ENCODE results near the gene ENPP1. TPM values are rescaled to one million over a fixed set of nuclear protein-coding genes. Genes with fewer than 3 reads are reported as not detected.

Gene ENPP1
- total RNA-seq, 3 donors from 2014 or later = 51.2 to 53.8 (median 51.5) TPM

DNA sequence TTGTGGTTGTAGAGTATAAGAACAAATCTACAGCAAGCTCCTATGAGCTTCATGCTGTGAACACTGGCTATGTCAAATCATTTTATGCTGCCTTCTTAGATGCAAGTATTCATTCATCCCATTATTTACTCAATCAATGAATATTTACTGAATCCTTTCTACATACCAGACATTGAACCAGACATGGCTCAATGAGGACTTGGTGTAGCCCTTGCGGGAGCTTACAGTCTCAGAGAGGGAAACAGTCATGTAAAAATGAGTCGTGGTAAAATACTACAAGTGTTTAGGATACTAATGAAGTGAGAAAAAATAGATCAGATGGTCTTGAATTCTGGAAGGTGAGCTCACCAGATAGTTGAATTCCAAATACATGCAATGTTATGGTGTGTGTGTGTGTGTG is 44.8 kb upstream of the ENPP1 start:
- no peaks in the 10 kb centered on the region for H3K36me3 ChIP-seq
- DNase-seq (ENCODE audit: low spot score in 2 of 2) = no peak
- no peaks in the 10 kb centered on the region for H3K27me3 ChIP-seq
- H3K4me1 ChIP-seq = peaks cover 0 to 6% of the 10 kb centered on the region in 2 donors
- H3K27ac ChIP-seq = no peak overlapping the region
- intact Hi-C loops (cut with DNase I; ENCODE audit: low total_unique reads) = no loop called here
- no peak overlapping the region for H3K4me3 ChIP-seq
- H3K9me3 ChIP-seq = no peaks in the 10 kb centered on the region
- no peak for TF ChIP-seq POLR2AphosphoS5 (IDR thresholded peaks at IDR 0.05)

- TF ChIP-seq, protein P1, sequence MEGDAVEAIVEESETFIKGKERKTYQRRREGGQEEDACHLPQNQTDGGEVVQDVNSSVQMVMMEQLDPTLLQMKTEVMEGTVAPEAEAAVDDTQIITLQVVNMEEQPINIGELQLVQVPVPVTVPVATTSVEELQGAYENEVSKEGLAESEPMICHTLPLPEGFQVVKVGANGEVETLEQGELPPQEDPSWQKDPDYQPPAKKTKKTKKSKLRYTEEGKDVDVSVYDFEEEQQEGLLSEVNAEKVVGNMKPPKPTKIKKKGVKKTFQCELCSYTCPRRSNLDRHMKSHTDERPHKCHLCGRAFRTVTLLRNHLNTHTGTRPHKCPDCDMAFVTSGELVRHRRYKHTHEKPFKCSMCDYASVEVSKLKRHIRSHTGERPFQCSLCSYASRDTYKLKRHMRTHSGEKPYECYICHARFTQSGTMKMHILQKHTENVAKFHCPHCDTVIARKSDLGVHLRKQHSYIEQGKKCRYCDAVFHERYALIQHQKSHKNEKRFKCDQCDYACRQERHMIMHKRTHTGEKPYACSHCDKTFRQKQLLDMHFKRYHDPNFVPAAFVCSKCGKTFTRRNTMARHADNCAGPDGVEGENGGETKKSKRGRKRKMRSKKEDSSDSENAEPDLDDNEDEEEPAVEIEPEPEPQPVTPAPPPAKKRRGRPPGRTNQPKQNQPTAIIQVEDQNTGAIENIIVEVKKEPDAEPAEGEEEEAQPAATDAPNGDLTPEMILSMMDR (IDR thresholded peaks at IDR 0.05) = no peak
- no peak for TF ChIP-seq POLR2A (IDR thresholded peaks at IDR 0.05)
- no peak for TF ChIP-seq POLR2AphosphoS5 (IDR thresholded peaks at IDR 0.05)
- Histone ChIP-seq H3K9me3 (no peaks in the 10 kb centered on the region), H3K27me3 (no peaks in the 10 kb centered on the region), H3K4me1 (peaks cover 0 to 6% of the 10 kb centered on the region in 2 donors), H3K36me3 (no peaks in the 10 kb centered on the region), H3K27ac (peak overlapping the region; percentile 76 to 77), H3K4me3 (no peak overlapping the region)
- intact Hi-C loops (cut with DNase I; ENCODE audit: low total_unique reads) = no loop called here
- DNase-seq (ENCODE audit: low spot score in 2 of 2) = no peak
Measured at GRCh38 chr6:131763749-131764148, 44.1 kb upstream of the ENPP1 start.

- intact Hi-C loops (cut with DNase I; ENCODE audit: low total_unique reads) = no loop called here
- Histone ChIP-seq H3K27me3 (no peaks in the 10 kb centered on the region), H3K4me1 (peaks cover 0 to 6% of the 10 kb centered on the region in 2 donors), H3K27ac (peak overlapping the region; percentile 76 to 77), H3K9me3 (no peaks in the 10 kb centered on the region), H3K4me3 (no peak overlapping the region), H3K36me3 (no peaks in the 10 kb centered on the region)
- no peak for DNase-seq (ENCODE audit: low spot score in 2 of 2)
- TF ChIP-seq POLR2A (IDR thresholded peaks at IDR 0.05) (no peak), POLR2AphosphoS5 (IDR thresholded peaks at IDR 0.05) (no peak)
- TF ChIP-seq, protein P1 (IDR thresholded peaks at IDR 0.05) = no peak
Measured at GRCh38 chr6:131764350-131764749, 43.5 kb upstream of the ENPP1 start.

DNA sequence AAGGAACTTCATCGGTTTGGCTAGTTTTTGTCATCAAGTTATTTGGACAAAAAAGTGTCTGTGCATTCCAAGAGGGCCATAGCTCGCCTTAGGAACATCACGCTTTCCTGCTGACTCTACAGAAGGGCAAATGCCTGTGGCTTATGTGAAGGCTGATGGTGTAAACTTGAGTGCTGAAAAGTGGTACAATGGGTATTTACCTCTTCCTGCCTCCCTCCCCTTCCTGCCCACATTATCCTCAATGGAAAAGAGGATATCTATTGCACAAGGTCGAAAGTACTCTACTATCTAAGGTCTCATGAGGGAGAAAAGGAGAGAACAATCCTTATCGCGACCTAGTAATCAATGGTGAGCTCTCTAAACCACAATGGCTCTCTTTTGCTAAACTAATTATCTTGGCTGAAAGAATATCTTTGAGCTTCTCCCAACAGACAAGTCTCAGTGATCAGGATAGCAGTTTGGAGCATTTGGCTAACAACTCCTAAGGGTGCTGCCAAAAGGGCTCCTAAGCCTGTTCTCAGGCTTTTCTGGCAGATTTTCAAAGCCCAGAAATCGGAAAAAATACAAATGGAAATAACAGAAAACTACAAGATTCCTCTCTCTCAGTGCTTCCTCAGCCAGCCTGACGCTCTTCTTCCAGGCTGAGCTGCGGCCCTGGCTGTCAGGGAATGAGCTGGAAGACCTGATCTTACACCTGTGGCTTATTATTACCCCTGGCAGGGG is 42.6 kb upstream of the ENPP1 start:
- peaks cover 0 to 6% of the 10 kb centered on the region in 2 donors for H3K4me1 ChIP-seq
- H3K36me3 ChIP-seq = no peaks in the 10 kb centered on the region
- intact Hi-C loops (cut with DNase I; ENCODE audit: low total_unique reads) = no loop called here
- no peaks in the 10 kb centered on the region for H3K9me3 ChIP-seq
- no peaks in the 10 kb centered on the region for H3K27me3 ChIP-seq
- TF ChIP-seq, protein P1 (IDR thresholded peaks at IDR 0.05) = no peak
- TF ChIP-seq POLR2AphosphoS5 (IDR thresholded peaks at IDR 0.05) = no peak
- DNase-seq (ENCODE audit: low spot score in 2 of 2) = peak in 1 of 2 donors; percentile 56
- peak overlapping the region in 1 of 3 donors; percentile 28 for H3K4me3 ChIP-seq
- H3K27ac ChIP-seq = peak overlapping the region; percentile 77 to 86

- Histone ChIP-seq H3K9me3 (no peaks in the 10 kb centered on the region), H3K4me1 (peaks cover 0 to 6% of the 10 kb centered on the region in 2 donors), H3K36me3 (no peaks in the 10 kb centered on the region), H3K27me3 (no peaks in the 10 kb centered on the region), H3K27ac (peak overlapping the region; percentile 77 to 86), H3K4me3 (peak overlapping the region in 1 of 3 donors; percentile 28)
- TF ChIP-seq POLR2AphosphoS5 (IDR thresholded peaks at IDR 0.05) = no peak
- TF ChIP-seq, protein P1 (IDR thresholded peaks at IDR 0.05) = no peak
- TF ChIP-seq POLR2A (IDR thresholded peaks at IDR 0.05) = no peak
- intact Hi-C loops (cut with DNase I; ENCODE audit: low total_unique reads) = no loop called here
- no peak for DNase-seq (ENCODE audit: low spot score in 2 of 2)
Measured at GRCh38 chr6:131765804-131766135, 42.0 kb upstream of the ENPP1 start.
